HFFc6 (cell line): ENCODE measurements around the gene FDPS. TPM values are rescaled to one million over a fixed set of nuclear protein-coding genes. Genes with fewer than 3 reads are reported as not detected.

Experiments
- DNase-seq: peaks from one replicate; pipeline ENCODE4 v3.0.0-alpha.2; 2018
- H3K27ac Mint-ChIP-seq: 2 replicates; pipeline ENCODE4 v1.8.0; 2020; ENCODE audit warnings: mild to moderate bottlenecking, mixed read lengths
- H3K27me3 Mint-ChIP-seq: 2 replicates; pipeline ENCODE4 v1.8.0; 2021; ENCODE audit warnings: mild to moderate bottlenecking, moderate library complexity, mixed read lengths; ENCODE audit not compliant: insufficient read depth
- H3K36me3 Mint-ChIP-seq: 2 replicates; pipeline ENCODE4 v1.8.0; 2021; ENCODE audit warnings: low read depth, mixed read lengths
- H3K4me1 Mint-ChIP-seq: 2 replicates; pipeline ENCODE4 v1.8.0; 2020; ENCODE audit warnings: low read depth, mixed read lengths
- H3K4me3 Mint-ChIP-seq: 2 replicates; pipeline ENCODE4 v1.8.0; 2020; ENCODE audit warnings: mild to moderate bottlenecking, moderate library complexity, mixed read lengths
- H3K9me3 Mint-ChIP-seq: 2 replicates; pipeline ENCODE4 v1.8.0; 2020; ENCODE audit warnings: mild to moderate bottlenecking, mixed read lengths
- CTCF ChIP-seq: fragments of 200-600 bp; sonication (generic); IDR thresholded peaks from 2 replicates; pipeline ENCODE4 v1.5.0; 2021; ENCODE audit warnings: antibody characterized with exemption, mild to moderate bottlenecking
- total RNA-seq, 6 experiments: library from RNA; stranded (reverse); fragmentation: NEBNext Ultra II Directional; extraction: Animal tissue kit (Norgen Biotek cat#: 25700); gene quantifications; 2 replicates in 1 of 6; 3 replicates in 5 of 6; pipeline ENCODE4 v1.2.3, GENCODE V29; 2021

Gene FDPS
- total RNA-seq, 6 experiments from 2014 or later = 117 to 147 (median 127) TPM

GRCh38 chr1:155300553-155301329 lies 7.9 kb upstream of the FDPS start:
- Mint-ChIP-seq H3K4me1 (no peaks in the 10 kb centered on the region; the same call in 1 of the 2 replicates), H3K36me3 (no peaks in the 10 kb centered on the region), H3K27ac (no peak overlapping the region), H3K9me3 (no peaks in the 10 kb centered on the region), H3K4me3 (no peak overlapping the region), H3K27me3 (peaks cover 21% of the 10 kb centered on the region)
- DNase-seq = no peak
- no peak for TF ChIP-seq CTCF

- H3K4me3 Mint-ChIP-seq = no peak within 1 kb of the TSS
- peaks cover 6% of the 10 kb centered on the region; the same call in 1 of the 2 replicates for H3K4me1 Mint-ChIP-seq
- TF ChIP-seq CTCF = no peak
- H3K9me3 Mint-ChIP-seq = no peaks in the 10 kb centered on the region
- no peaks in the 10 kb centered on the region for H3K36me3 Mint-ChIP-seq
- no peak within 1 kb of the TSS for H3K27ac Mint-ChIP-seq
- peaks cover 19% of the 10 kb centered on the region for H3K27me3 Mint-ChIP-seq
- DNase-seq = no peak
Observed at GRCh38 chr1:155301342-155301841, 7.3 kb upstream of the FDPS start, which contains the start of gene PKLR. TSS of gene PKLR (minus strand) at chr1:155301438. CDS start at chr1:155301395, 43 bp downstream.

GRCh38 chr1:155304558-155305063 lies 4.1 kb upstream of the FDPS start:
- Mint-ChIP-seq H3K4me1 (peaks cover 16% of the 10 kb centered on the region), H3K4me3 (no peak overlapping the region), H3K9me3 (no peaks in the 10 kb centered on the region), H3K36me3 (no peaks in the 10 kb centered on the region), H3K27ac (no peak overlapping the region), H3K27me3 (peaks cover 10% of the 10 kb centered on the region)
- no peak for TF ChIP-seq CTCF
- no peak for DNase-seq

GRCh38 chr1:155305881-155306391 lies 2.7 kb upstream of the FDPS start:
- Mint-ChIP-seq H3K27ac (no peak overlapping the region), H3K4me3 (no peak overlapping the region), H3K36me3 (no peaks in the 10 kb centered on the region), H3K9me3 (no peaks in the 10 kb centered on the region), H3K27me3 (peaks cover 10% of the 10 kb centered on the region), H3K4me1 (peaks cover 24% of the 10 kb centered on the region)
- no peak for TF ChIP-seq CTCF
- DNase-seq = no peak

- 0 out of 2 replicates have a peak, but pooled peaks cover 4% of the 10 kb centered on the region for H3K36me3 Mint-ChIP-seq
- DNase-seq = peak; percentile 42
- peak; percentile 68; the same call in 1 of the 2 replicates for TF ChIP-seq CTCF
- H3K4me1 Mint-ChIP-seq = peaks cover 24% of the 10 kb centered on the region
- no peaks in the 10 kb centered on the region for H3K9me3 Mint-ChIP-seq
- peak overlapping the region; percentile 59; the same call in 1 of the 2 replicates for H3K27ac Mint-ChIP-seq
- H3K4me3 Mint-ChIP-seq = no peak overlapping the region
- H3K27me3 Mint-ChIP-seq = peaks cover 10% of the 10 kb centered on the region
Observed at GRCh38 chr1:155307247-155307740, 1.4 kb upstream of the FDPS start.
